HepG2 (cell line): ENCODE data around the gene TIMP4. TPM values are rescaled to one million over a fixed set of nuclear protein-coding genes. Genes with fewer than 3 reads are reported as not detected.

Experiments used
- ATAC-seq: fragments of 200-7000 bp; cut with Tn5 transposase; 3 replicates; pipeline ENCODE4 v1.9.1; 2020; ENCODE audit warnings: mild to moderate bottlenecking, moderate library complexity
- BruUV-seq: library from RNA; stranded (reverse); fragments of 400-500 nt; replicated peaks from 2 replicates; lab custom pipeline; 2021; lab: Mats Ljungman, UMichigan
- CTCF ChIA-PET: fragments of 300-600 bp; formaldehyde crosslinking; extraction: SDS; loops from one replicate; lab custom pipeline; 2021; ENCODE audit warnings: low total read pairs, inconsistent platforms, low intra/inter-chr PET ratio; lab: Yijun Ruan, JAX
- POLR2A ChIA-PET: fragments of 350-600 bp; sonication (Branson Sonifier 250); formaldehyde crosslinking; loops from one replicate; lab custom pipeline; 2020; ENCODE audit warnings: antibody characterized with exemption, inconsistent platforms; lab: Yijun Ruan, JAX
- DNase-seq: peaks from one replicate; pipeline ENCODE4 v3.0.0-alpha.2; 2015; ENCODE audit warnings: low spot score
- FAIRE-seq: peaks from 3 replicates; lab custom pipeline; 2011; peaks lifted over from hg19 to GRCh38; lab: Jason Lieb, UNC
- H2AFZ ChIP-seq: one replicate; pipeline ENCODE4 v1.6.1; 2011; ENCODE audit warnings: low read length, inconsistent platforms
- H3K27ac ChIP-seq: fragments of 300-600 bp; 3 replicates; pipeline ENCODE4 v1.8.0; 2011; ENCODE audit warnings: mixed run types, mild to moderate bottlenecking, mixed read lengths, low read length, inconsistent platforms; ENCODE audit not compliant: insufficient read depth; ENCODE audit errors: extremely low read length
- H3K27me3 ChIP-seq, 2 experiments: fragments of 200-600 bp in 1 of 2; 2 replicates in 1 of 2; 3 replicates in 1 of 2; pipeline versions ENCODE4 v1.6.0 to v1.8.0; 2011; ENCODE audit warnings: low read length in 2 of 2, mild to moderate bottlenecking in 2 of 2, moderate library complexity in 2 of 2, inconsistent platforms in 1 of 2; ENCODE audit not compliant: insufficient read depth in 2 of 2, control insufficient read depth in 1 of 2
- H3K36me3 ChIP-seq, 2 experiments: fragments of 200-600 bp in 1 of 2; replicated peaks in 1 of 2; 2 replicates in 1 of 2; 3 replicates in 1 of 2; pipeline versions ENCODE4 v1.5.1 to v1.8.0; 2011; ENCODE audit warnings: low read length in 2 of 2, inconsistent platforms in 1 of 2; ENCODE audit not compliant: insufficient read depth in 2 of 2, control insufficient read depth in 1 of 2
- H3K4me1 ChIP-seq: 2 replicates; pipeline ENCODE4 v1.5.1; 2012; ENCODE audit warnings: low read length, inconsistent platforms; ENCODE audit not compliant: insufficient read depth
- H3K4me2 ChIP-seq: 2 replicates; pipeline ENCODE4 v1.6.0; 2011; ENCODE audit warnings: low read depth, low read length, inconsistent platforms
- H3K4me3 ChIP-seq, 3 experiments: fragments of 200-600 bp in 1 of 3; sonication (generic), shearing (Covaris generic) in 1 of 3; replicated peaks in 1 of 3; 2 replicates each; pipeline ENCODE4 v1.5.1; 2011 to 2016; ENCODE audit warnings: low read length in 3 of 3, inconsistent platforms in 2 of 3, low read depth in 2 of 3, mild to moderate bottlenecking in 2 of 3, control low read depth in 1 of 3, mixed read lengths in 1 of 3; ENCODE audit not compliant: insufficient read depth in 1 of 3
- H3K79me2 ChIP-seq: one replicate; pipeline ENCODE4 v1.6.1; 2011; ENCODE audit warnings: low read length, inconsistent platforms; ENCODE audit not compliant: insufficient read depth
- H3K9ac ChIP-seq: 2 replicates; pipeline ENCODE4 v1.6.0; 2011; ENCODE audit warnings: mild to moderate bottlenecking, low read depth, low read length, inconsistent platforms; ENCODE audit not compliant: insufficient read depth
- H3K9me3 ChIP-seq: 2 replicates; pipeline ENCODE4 v1.5.1; 2012; ENCODE audit warnings: mild to moderate bottlenecking, low read length
- H4K20me1 ChIP-seq: 2 replicates; pipeline ENCODE4 v1.6.0; 2011; ENCODE audit warnings: inconsistent platforms, mild to moderate bottlenecking, low read length, moderate library complexity; ENCODE audit not compliant: insufficient read depth
- MXI1 ChIP-seq: IDR thresholded peaks from 3 replicates; pipeline ENCODE4 v1.6.1; 2012; ENCODE audit warnings: low read depth, low read length, inconsistent platforms, borderline replicate concordance
- NFE2L1 ChIP-seq: sonication (generic); formaldehyde crosslinking; IDR thresholded peaks from 2 replicates; pipeline ENCODE4 v1.4.0; 2020; ENCODE audit warnings: missing genetic modification reagents, mild to moderate bottlenecking, borderline replicate concordance
- PHF20 ChIP-seq: sonication (generic); formaldehyde crosslinking; IDR thresholded peaks from 2 replicates; pipeline ENCODE4 v1.5.0; 2020; ENCODE audit warnings: mild to moderate bottlenecking, missing genetic modification reagents
- SNRNP70 ChIP-seq: fragments of 200-400 bp; formaldehyde crosslinking; IDR thresholded peaks from 2 replicates; pipeline ENCODE4 v1.6.1; 2017; ENCODE audit warnings: mild to moderate bottlenecking, low read depth, low read length, moderate library complexity
- ZC3H4 ChIP-seq: sonication (generic); formaldehyde crosslinking; IDR thresholded peaks from 2 replicates; pipeline ENCODE4 v1.4.0; 2020; ENCODE audit warnings: missing genetic modification reagents, borderline replicate concordance
- ZFP36 ChIP-seq: fragments of 150-350 bp; IDR thresholded peaks from 2 replicates; pipeline ENCODE4 v1.6.1; 2018; ENCODE audit warnings: borderline replicate concordance, low read length, low read depth; ENCODE audit not compliant: partially characterized antibody
- ZNF546 ChIP-seq: sonication (generic); formaldehyde crosslinking; conservative IDR thresholded peaks from 2 replicates; pipeline ENCODE4 v1.8.1; 2023; ENCODE audit warnings: mild to moderate bottlenecking, missing genetic modification reagents
- ZNF550 ChIP-seq: sonication (generic); formaldehyde crosslinking; IDR thresholded peaks from 2 replicates; pipeline ENCODE4 v1.4.0; 2020; ENCODE audit warnings: mild to moderate bottlenecking, missing genetic modification reagents, borderline replicate concordance
- ZNF644 ChIP-seq: IDR thresholded peaks from 2 replicates; pipeline ENCODE4 v1.6.1; 2016; ENCODE audit warnings: low read depth
- ZSCAN31 ChIP-seq: sonication (generic); formaldehyde crosslinking; IDR thresholded peaks from 2 replicates; pipeline ENCODE4 v1.5.0; 2020; ENCODE audit warnings: low read depth, mild to moderate bottlenecking, missing genetic modification reagents
- WGBS: methylation state at CpG from one replicate; pipeline ENCODE4 v1.1.6; 2017; ENCODE audit warnings: low lambda C conversion rate; 5-methylcytosine and 5-hydroxymethylcytosine counted together
- in situ Hi-C: cut with HindIII; loops from 2 replicates; pipeline ENCODE4 v1.10.0; 2017; ENCODE audit warnings: low pct_unique_long_range_greater_than_20kb; ENCODE audit not compliant: extremely low pct_ligation_motif_present
- intact Hi-C: fragments of 100-400 bp; cut with micrococcal nuclease; formaldehyde crosslinking; loops from one replicate; pipeline ENCODE4 v1.10.0; 2022; ENCODE audit not compliant: unreplicated experiment
- polyA plus RNA-seq, 8 experiments: library from polyadenylated mRNA; depleted of rRNA in 3 of 8; stranded (reverse) in 7 of 8; unstranded in 1 of 8; fragments of >200 nt; fragmentation: Illumina TruSeq in 4 of 8; extraction: Trizol in 4 of 8; gene quantifications; 2 replicates each; pipeline versions ENCODE4 v1.2.1 to v1.2.3, GENCODE V29; 2011 to 2016; ENCODE audit warnings: low read depth in 4 of 8, missing spikeins in 1 of 8, mixed read lengths in 1 of 8; ENCODE audit not compliant: insufficient read depth in 1 of 8
- total RNA-seq, 5 experiments: library from RNA; depleted of rRNA; stranded (reverse); fragments of >200 nt; fragmentation: Illumina TruSeq; extraction: Trizol; gene quantifications; 2 replicates each; pipeline ENCODE4 v1.2.3, GENCODE V29; 2016; ENCODE audit warnings: low read depth in 1 of 5
- TF ChIP-seq, protein P1 (sequence below): IDR thresholded peaks from 2 replicates; pipeline ENCODE4 v1.6.1; 2016; ENCODE audit warnings: low read depth, missing genetic modification reagents, missing compliant biosample characterization
- TF ChIP-seq, protein P2 (sequence below): sonication (generic); formaldehyde crosslinking; IDR thresholded peaks from 2 replicates; pipeline ENCODE4 v1.5.0; 2020; ENCODE audit warnings: missing genetic modification reagents
- TF ChIP-seq, protein P3 (sequence below): sonication (generic); formaldehyde crosslinking; conservative IDR thresholded peaks from 2 replicates; pipeline ENCODE4 v1.8.0; 2022; ENCODE audit warnings: low read depth, missing genetic modification reagents

Gene TIMP4
- total and polyA plus RNA-seq, 2 of the 13 experiments (the other 11 are each of a cell fraction or from before 2014, with no cell fraction given), result 0.05 to 0.07 TPM

GRCh38 chr3:12188328-12188648 is 29.6 kb upstream of the TIMP4 start:
- Histone ChIP-seq H2AFZ (no peak overlapping the region), H3K4me2 (no peak overlapping the region)
- 54% methylated on average over 3 of the region's 4 CpGs for WGBS

GRCh38 chr3:12187448-12188327 is 29.0 kb upstream of the TIMP4 start:
- 5% methylated on average over 7 of the region's 7 CpGs for WGBS
- no peak overlapping the region for H3K4me3 ChIP-seq
- CTCF ChIA-PET, result no interaction called here
- no peak for TF ChIP-seq ZFP36
- TF ChIP-seq, protein P1, sequence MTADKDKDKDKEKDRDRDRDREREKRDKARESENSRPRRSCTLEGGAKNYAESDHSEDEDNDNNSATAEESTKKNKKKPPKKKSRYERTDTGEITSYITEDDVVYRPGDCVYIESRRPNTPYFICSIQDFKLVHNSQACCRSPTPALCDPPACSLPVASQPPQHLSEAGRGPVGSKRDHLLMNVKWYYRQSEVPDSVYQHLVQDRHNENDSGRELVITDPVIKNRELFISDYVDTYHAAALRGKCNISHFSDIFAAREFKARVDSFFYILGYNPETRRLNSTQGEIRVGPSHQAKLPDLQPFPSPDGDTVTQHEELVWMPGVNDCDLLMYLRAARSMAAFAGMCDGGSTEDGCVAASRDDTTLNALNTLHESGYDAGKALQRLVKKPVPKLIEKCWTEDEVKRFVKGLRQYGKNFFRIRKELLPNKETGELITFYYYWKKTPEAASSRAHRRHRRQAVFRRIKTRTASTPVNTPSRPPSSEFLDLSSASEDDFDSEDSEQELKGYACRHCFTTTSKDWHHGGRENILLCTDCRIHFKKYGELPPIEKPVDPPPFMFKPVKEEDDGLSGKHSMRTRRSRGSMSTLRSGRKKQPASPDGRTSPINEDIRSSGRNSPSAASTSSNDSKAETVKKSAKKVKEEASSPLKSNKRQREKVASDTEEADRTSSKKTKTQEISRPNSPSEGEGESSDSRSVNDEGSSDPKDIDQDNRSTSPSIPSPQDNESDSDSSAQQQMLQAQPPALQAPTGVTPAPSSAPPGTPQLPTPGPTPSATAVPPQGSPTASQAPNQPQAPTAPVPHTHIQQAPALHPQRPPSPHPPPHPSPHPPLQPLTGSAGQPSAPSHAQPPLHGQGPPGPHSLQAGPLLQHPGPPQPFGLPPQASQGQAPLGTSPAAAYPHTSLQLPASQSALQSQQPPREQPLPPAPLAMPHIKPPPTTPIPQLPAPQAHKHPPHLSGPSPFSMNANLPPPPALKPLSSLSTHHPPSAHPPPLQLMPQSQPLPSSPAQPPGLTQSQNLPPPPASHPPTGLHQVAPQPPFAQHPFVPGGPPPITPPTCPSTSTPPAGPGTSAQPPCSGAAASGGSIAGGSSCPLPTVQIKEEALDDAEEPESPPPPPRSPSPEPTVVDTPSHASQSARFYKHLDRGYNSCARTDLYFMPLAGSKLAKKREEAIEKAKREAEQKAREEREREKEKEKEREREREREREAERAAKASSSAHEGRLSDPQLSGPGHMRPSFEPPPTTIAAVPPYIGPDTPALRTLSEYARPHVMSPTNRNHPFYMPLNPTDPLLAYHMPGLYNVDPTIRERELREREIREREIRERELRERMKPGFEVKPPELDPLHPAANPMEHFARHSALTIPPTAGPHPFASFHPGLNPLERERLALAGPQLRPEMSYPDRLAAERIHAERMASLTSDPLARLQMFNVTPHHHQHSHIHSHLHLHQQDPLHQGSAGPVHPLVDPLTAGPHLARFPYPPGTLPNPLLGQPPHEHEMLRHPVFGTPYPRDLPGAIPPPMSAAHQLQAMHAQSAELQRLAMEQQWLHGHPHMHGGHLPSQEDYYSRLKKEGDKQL (CRISPR knock-in tag), result no peak
- TF ChIP-seq, protein P2, sequence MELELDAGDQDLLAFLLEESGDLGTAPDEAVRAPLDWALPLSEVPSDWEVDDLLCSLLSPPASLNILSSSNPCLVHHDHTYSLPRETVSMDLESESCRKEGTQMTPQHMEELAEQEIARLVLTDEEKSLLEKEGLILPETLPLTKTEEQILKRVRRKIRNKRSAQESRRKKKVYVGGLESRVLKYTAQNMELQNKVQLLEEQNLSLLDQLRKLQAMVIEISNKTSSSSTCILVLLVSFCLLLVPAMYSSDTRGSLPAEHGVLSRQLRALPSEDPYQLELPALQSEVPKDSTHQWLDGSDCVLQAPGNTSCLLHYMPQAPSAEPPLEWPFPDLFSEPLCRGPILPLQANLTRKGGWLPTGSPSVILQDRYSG (CRISPR knock-in tag), result no peak
- no peak for TF ChIP-seq ZNF644 (CRISPR knock-in tag)

More at GRCh38 chr3:12188328-12188648, 29.6 kb upstream of the TIMP4 start:
- no peak for FAIRE-seq
- TF ChIP-seq ZC3H4 (CRISPR knock-in tag) (no peak), PHF20 (CRISPR knock-in tag) (no peak), ZSCAN31 (no peak), ZNF546 (no peak), MXI1 (no peak), NFE2L1 (no peak), ZNF550 (CRISPR knock-in tag) (no peak), SNRNP70 (no peak)
- TF ChIP-seq, protein P3, sequence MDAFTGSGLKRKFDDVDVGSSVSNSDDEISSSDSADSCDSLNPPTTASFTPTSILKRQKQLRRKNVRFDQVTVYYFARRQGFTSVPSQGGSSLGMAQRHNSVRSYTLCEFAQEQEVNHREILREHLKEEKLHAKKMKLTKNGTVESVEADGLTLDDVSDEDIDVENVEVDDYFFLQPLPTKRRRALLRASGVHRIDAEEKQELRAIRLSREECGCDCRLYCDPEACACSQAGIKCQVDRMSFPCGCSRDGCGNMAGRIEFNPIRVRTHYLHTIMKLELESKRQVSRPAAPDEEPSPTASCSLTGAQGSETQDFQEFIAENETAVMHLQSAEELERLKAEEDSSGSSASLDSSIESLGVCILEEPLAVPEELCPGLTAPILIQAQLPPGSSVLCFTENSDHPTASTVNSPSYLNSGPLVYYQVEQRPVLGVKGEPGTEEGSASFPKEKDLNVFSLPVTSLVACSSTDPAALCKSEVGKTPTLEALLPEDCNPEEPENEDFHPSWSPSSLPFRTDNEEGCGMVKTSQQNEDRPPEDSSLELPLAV, result no peak
- in situ Hi-C loops (no loop called here), intact Hi-C loops (no loop called here)
- DNase-seq, result no peak
- H3K27ac ChIP-seq, result no peak overlapping the region
- H3K4me3 ChIP-seq, result no peak overlapping the region
- no TSS peak for BruUV-seq
- no peaks in the 10 kb centered on the region for H3K79me2 ChIP-seq
- H3K4me1 ChIP-seq, result peaks cover 26% of the 10 kb centered on the region
- H3K9me3 ChIP-seq, result no peaks in the 10 kb centered on the region
- no peak overlapping the region for H3K9ac ChIP-seq
- H3K27me3 ChIP-seq, result peaks cover 0 to 39% of the 10 kb centered on the region in 2 experiments
- POLR2A ChIA-PET, result no interaction called here
- H3K36me3 ChIP-seq, result no peaks in the 10 kb centered on the region
- CTCF ChIA-PET, result no interaction called here
- ATAC-seq, result peak; percentile 46; the same call in 1 of the 3 replicates
- H4K20me1 ChIP-seq, result no peaks in the 10 kb centered on the region

More at GRCh38 chr3:12187448-12188327, 29.0 kb upstream of the TIMP4 start:
- Histone ChIP-seq H4K20me1 (no peaks in the 10 kb centered on the region), H2AFZ (no peak overlapping the region), H3K4me1 (peaks cover 32% of the 10 kb centered on the region), H3K27me3 (peaks cover 0 to 37% of the 10 kb centered on the region in 2 experiments), H3K27ac (no peak overlapping the region), H3K9ac (no peak overlapping the region), H3K79me2 (no peaks in the 10 kb centered on the region), H3K36me3 (no peaks in the 10 kb centered on the region), H3K9me3 (no peaks in the 10 kb centered on the region), H3K4me2 (no peak overlapping the region)
- FAIRE-seq, result no peak
- intact Hi-C loops, result no loop called here
- no TSS peak for BruUV-seq
- in situ Hi-C loops, result no loop called here
- peak; percentile 36; the same call in 2 of the 3 replicates for ATAC-seq
- POLR2A ChIA-PET, result no interaction called here
- DNase-seq, result no peak
